Retinal pigment epithelial cell (primary cell): ENCODE data around the gene SETD1A.

Experiments used
- DNase-seq: peaks from one replicate; pipeline ENCODE4 v3.0.0-alpha.2; 2010; ENCODE audit warnings: low read depth
- H3K4me3 ChIP-seq: 2 replicates; pipeline ENCODE4 v1.5.1; 2011; ENCODE audit warnings: mild to moderate bottlenecking, low read length, control low read depth, moderate library complexity
- CTCF ChIP-seq: conservative IDR thresholded peaks from 2 replicates; pipeline ENCODE4 v1.5.1; 2011; ENCODE audit warnings: low read depth, low read length, control low read depth, inconsistent platforms

Gene SETD1A

GRCh38 chr16:30925632-30925987, 31.9 kb upstream of the SETD1A start:
- H3K4me3 ChIP-seq = no peak overlapping the region
- no peak for DNase-seq
- TF ChIP-seq CTCF = no peak

- no peak for DNase-seq
- no peak for TF ChIP-seq CTCF
- H3K4me3 ChIP-seq = no peak overlapping the region
These were observed 31.4 kb upstream of the SETD1A start for GRCh38 chr16:30925995-30926811.

DNA sequence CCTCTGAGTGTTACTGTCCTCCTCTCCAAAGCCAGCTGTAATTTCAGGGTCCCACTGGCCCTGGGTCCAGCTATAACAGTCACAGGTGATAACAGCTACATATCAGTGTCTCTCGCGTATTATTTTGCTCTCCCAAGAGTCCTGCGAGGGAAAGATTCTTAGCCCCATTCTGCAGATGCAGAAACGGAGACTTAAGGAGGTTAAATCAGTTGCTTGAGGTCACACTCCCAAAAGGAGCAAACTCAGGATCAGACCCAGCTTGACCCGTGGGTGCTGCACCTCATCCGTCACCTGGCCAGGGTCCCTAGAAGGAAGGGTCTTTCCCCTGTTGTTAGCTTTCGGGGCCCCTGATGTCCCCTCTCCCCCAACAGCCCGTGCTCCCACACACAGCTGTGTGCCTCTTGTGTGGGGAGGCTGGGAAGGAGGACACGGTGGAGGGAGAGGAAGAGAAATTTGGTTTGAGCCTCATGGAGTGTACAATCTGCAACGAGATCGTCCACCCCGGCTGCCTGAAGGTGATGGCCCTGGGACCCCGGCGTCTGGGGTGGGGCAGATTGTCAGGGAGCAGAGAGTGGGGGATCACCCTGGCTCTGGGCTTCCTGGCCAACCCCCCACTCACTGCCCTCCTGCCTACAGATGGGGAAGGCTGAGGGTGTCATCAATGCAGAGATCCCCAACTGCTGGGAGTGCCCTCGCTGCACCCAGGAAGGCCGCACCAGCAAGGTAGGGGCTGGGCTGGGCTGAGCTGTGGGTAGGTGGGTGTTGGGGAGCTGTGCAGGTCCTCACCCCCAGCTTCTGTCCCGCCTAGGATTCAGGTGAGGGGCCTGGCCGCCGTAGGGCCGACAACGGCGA, 30.4 kb upstream of the SETD1A start:
- no peak for DNase-seq
- no peak for TF ChIP-seq CTCF
- no peak overlapping the region for H3K4me3 ChIP-seq

- H3K4me3 ChIP-seq = no peak overlapping the region
- no peak for TF ChIP-seq CTCF
- DNase-seq = no peak
These were observed 29.7 kb upstream of the SETD1A start for GRCh38 chr16:30927789-30928378.

DNA sequence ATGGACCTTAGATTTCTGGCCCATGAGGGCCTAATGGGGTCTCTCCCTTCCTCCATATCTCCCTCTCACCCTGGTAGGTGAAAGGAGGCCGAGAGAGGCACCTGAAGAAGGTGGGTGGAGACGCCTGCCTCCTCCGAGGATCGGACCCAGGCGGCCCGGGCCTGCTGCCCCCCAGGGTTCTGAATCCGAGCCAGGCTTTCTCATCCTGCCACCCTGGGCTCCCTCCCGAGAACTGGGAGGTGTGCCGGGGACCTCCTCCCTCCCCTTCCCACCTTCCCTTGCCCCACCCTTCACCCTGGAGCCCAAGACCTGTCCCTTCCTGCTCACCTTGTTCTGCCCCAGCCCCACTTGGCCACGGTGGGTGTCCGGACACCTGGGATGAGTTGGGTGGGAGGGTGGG, 29.2 kb upstream of the SETD1A start:
- DNase-seq = no peak
- H3K4me3 ChIP-seq = no peak overlapping the region
- no peak for TF ChIP-seq CTCF

DNA sequence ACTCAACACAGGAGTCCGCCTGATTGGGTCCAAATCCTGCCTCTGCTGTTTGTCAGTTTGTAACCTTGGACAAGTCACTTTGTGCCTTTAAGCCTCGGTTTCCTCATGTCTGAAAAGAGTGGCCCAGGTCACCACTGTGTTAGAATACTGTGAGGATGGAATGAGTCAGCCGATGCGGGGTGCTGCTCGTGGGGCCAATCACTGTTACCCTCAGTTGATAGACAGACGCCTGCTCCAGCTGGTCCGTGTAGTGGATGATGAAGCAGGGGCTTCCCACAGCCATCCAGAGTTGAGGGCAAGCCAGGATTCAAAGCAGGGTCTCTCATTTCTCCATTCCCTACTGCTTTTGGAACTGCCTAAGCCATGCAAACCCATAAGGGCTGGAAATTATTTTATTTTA, 28.4 kb upstream of the SETD1A start:
- H3K4me3 ChIP-seq = no peak overlapping the region
- DNase-seq = no peak
- TF ChIP-seq CTCF = no peak
